A549 (cell line): Measurements from ENCODE around the gene F10. TPM values are rescaled to one million over a fixed set of nuclear protein-coding genes. Genes with fewer than 3 reads are reported as not detected.

ENCODE experiments used
- ATAC-seq, 2 experiments: fragments of 200-7000 bp in 1 of 2; fragments of >200 bp in 1 of 2; cut with Nextera tagmentation in 1 of 2; cut with Tn5 transposase in 1 of 2; 3 replicates each; pipeline versions ENCODE4 v1.8.0 to v1.9.1; 2018 to 2020; ENCODE audit warnings: mild to moderate bottlenecking in 1 of 2, moderate library complexity in 1 of 2
- CTCF ChIA-PET: fragments of 300-600 bp; sonication (Branson Sonifier 250); formaldehyde crosslinking; extraction: SDS; loops from one replicate; lab custom pipeline; 2021; ENCODE audit warnings: antibody characterized with exemption, inconsistent platforms; lab: Yijun Ruan, JAX
- POLR2A ChIA-PET: fragments of 350-600 bp; formaldehyde crosslinking; extraction: SDS; loops from one replicate; lab custom pipeline; 2021; ENCODE audit warnings: antibody characterized with exemption, inconsistent platforms; lab: Yijun Ruan, JAX
- DNase-seq, 2 experiments: peaks; one replicate each; pipeline versions ENCODE4 v3.0.0 to v3.0.0-alpha.2; 2011 to 2016; ENCODE audit warnings: low read depth in 1 of 2, low spot score in 1 of 2
- FAIRE-seq: peaks from 2 replicates; lab custom pipeline; 2011; peaks lifted over from hg19 to GRCh38; lab: Jason Lieb, UNC
- H3K27ac ChIP-seq, 2 experiments: fragments of >200 bp; sonication (Bioruptor Twin); formaldehyde crosslinking; 3 replicates each; pipeline ENCODE4 v1.5.1; 2016 to 2017
- H3K4me1 ChIP-seq: fragments of >200 bp; sonication (Bioruptor Twin); formaldehyde crosslinking; 3 replicates; pipeline ENCODE4 v1.6.1; 2016
- H3K4me2 ChIP-seq: fragments of >200 bp; sonication (Bioruptor Twin); formaldehyde crosslinking; 3 replicates; pipeline ENCODE4 v1.6.1; 2016
- H3K4me3 ChIP-seq: fragments of >200 bp; sonication (Bioruptor Twin); formaldehyde crosslinking; 3 replicates; pipeline ENCODE4 v1.5.1; 2016
- H3K9me3 ChIP-seq: fragments of >200 bp; sonication (Bioruptor Twin); formaldehyde crosslinking; 3 replicates; pipeline ENCODE4 v1.6.1; 2016
- ATOH8 ChIP-seq: fragments of 250-450 bp; sonication (Bioruptor Pico); IDR thresholded peaks from 2 replicates; pipeline ENCODE4 v1.5.0; 2020; ENCODE audit warnings: low read depth, mild to moderate bottlenecking, moderate library complexity
- CBX2 ChIP-seq: fragments of 200-600 bp; sonication (generic); IDR thresholded peaks from 2 replicates; pipeline ENCODE4 v1.6.1; 2016; ENCODE audit warnings: low read depth, mild to moderate bottlenecking, borderline replicate concordance
- CEBPB ChIP-seq, 2 experiments: fragments of >200 bp in 1 of 2; sonication (Bioruptor Twin) in 1 of 2; formaldehyde crosslinking in 1 of 2; IDR thresholded peaks; 2 replicates each; pipeline ENCODE4 v1.6.1; 2012 to 2016
- EHF ChIP-seq: fragments of 250-450 bp; sonication (Bioruptor Pico); IDR thresholded peaks from 2 replicates; pipeline ENCODE4 v1.5.0; 2020; ENCODE audit warnings: mild to moderate bottlenecking
- ELK1 ChIP-seq: fragments of 150-350 bp; IDR thresholded peaks from 2 replicates; pipeline ENCODE4 v1.6.1; 2014; ENCODE audit warnings: low read depth, mild to moderate bottlenecking, low read length
- GATA3 ChIP-seq: IDR thresholded peaks from 2 replicates; pipeline ENCODE4 v1.6.1; 2012; ENCODE audit warnings: borderline replicate concordance
- HES2 ChIP-seq: fragments of >200 bp; sonication (Bioruptor Twin); formaldehyde crosslinking; IDR thresholded peaks from 2 replicates; pipeline ENCODE4 v1.6.1; 2016
- HEYL ChIP-seq: fragments of 250-450 bp; sonication (Bioruptor Pico); IDR thresholded peaks from 2 replicates; pipeline ENCODE4 v1.8.0; 2021; ENCODE audit warnings: mild to moderate bottlenecking, moderate library complexity
- HOXB5 ChIP-seq: fragments of 250-450 bp; sonication (Bioruptor Pico); IDR thresholded peaks from 2 replicates; pipeline ENCODE4 v1.5.0; 2020; ENCODE audit warnings: mild to moderate bottlenecking, moderate library complexity
- JUN ChIP-seq, 2 experiments: fragments of >200 bp; sonication (Bioruptor Twin); formaldehyde crosslinking; IDR thresholded peaks; 2 replicates in 1 of 2; 3 replicates in 1 of 2; pipeline ENCODE4 v1.6.1; 2016 to 2017
- JUNB ChIP-seq: fragments of >200 bp; sonication (Bioruptor Twin); formaldehyde crosslinking; IDR thresholded peaks from 2 replicates; pipeline ENCODE4 v1.6.1; 2016
- MAFK ChIP-seq: fragments of 450-650 bp; IDR thresholded peaks from 2 replicates; pipeline ENCODE4 v1.6.1; 2014; ENCODE audit not compliant: partially characterized antibody
- NPAS2 ChIP-seq: fragments of 250-450 bp; sonication (Bioruptor Pico); IDR thresholded peaks from 2 replicates; pipeline ENCODE4 v1.8.0; 2022; ENCODE audit warnings: mild to moderate bottlenecking, moderate library complexity, borderline replicate concordance
- NR3C1 ChIP-seq: fragments of >200 bp; sonication (Bioruptor Twin); formaldehyde crosslinking; IDR thresholded peaks from 3 replicates; pipeline ENCODE4 v1.6.1; 2017
- PHF8 ChIP-seq: fragments of 200-600 bp; sonication (generic); IDR thresholded peaks from 2 replicates; pipeline ENCODE4 v1.6.1; 2016; ENCODE audit warnings: low read depth, mild to moderate bottlenecking, antibody characterized with exemption, moderate library complexity, borderline replicate concordance
- POLR2A ChIP-seq: IDR thresholded peaks from 2 replicates; pipeline ENCODE4 v1.6.1; 2012; ENCODE audit warnings: mild to moderate bottlenecking, low read length
- POLR2AphosphoS2 ChIP-seq: conservative IDR thresholded peaks from 2 replicates; pipeline ENCODE4 v1.6.1; 2012; ENCODE audit warnings: low read length, improper control_type of control experiment, inconsistent platforms
- RAD21 ChIP-seq, 2 experiments: fragments of >200 bp in 1 of 2; sonication (Bioruptor Twin) in 1 of 2; formaldehyde crosslinking in 1 of 2; IDR thresholded peaks in 1 of 2; conservative IDR thresholded peaks in 1 of 2; 2 replicates in 1 of 2; 3 replicates in 1 of 2; pipeline ENCODE4 v1.6.1; 2012 to 2018; ENCODE audit warnings: inconsistent platforms in 1 of 2
- RCOR1 ChIP-seq: fragments of 150-350 bp; IDR thresholded peaks from 2 replicates; pipeline ENCODE4 v1.6.1; 2014; ENCODE audit warnings: antibody characterized with exemption, low read length, low read depth
- RFX5 ChIP-seq: fragments of 450-650 bp; IDR thresholded peaks from 2 replicates; pipeline ENCODE4 v1.7.1; 2014; ENCODE audit warnings: antibody characterized with exemption, mild to moderate bottlenecking, moderate library complexity
- SMC3 ChIP-seq: fragments of >200 bp; sonication (Bioruptor Twin); formaldehyde crosslinking; IDR thresholded peaks from 3 replicates; pipeline ENCODE4 v1.6.1; 2018; ENCODE audit warnings: inconsistent platforms
- WGBS: methylation state at CpG from one replicate; pipeline ENCODE4 v1.1.6; 2017; ENCODE audit errors: missing lambda C conversion rate; 5-methylcytosine and 5-hydroxymethylcytosine counted together
- polyA plus RNA-seq, 4 experiments: library from polyadenylated mRNA; depleted of rRNA in 3 of 4; stranded (reverse); fragments of >200 nt; fragmentation: RNase III in 1 of 4; extraction: RNeasy Plus Mini Kit Qiagen cat#74134 plus additional on column Dnase treatment in 1 of 4; gene quantifications; 2 replicates in 3 of 4; 3 replicates in 1 of 4; pipeline ENCODE4 v1.2.3, GENCODE V29; 2011 to 2017
- TF ChIP-seq, protein P1 (sequence below): fragments of 450-650 bp; IDR thresholded peaks from 2 replicates; pipeline ENCODE4 v1.6.1; 2014; ENCODE audit warnings: antibody characterized with exemption

Gene F10
- polyA plus RNA-seq, 2 of the 4 experiments (the other 2 are of a cell fraction): 0.32 TPM; not detected in 1

GRCh38 chr13:113187263-113187669, 64.7 kb downstream of the F10 start (continued):
- TF ChIP-seq GATA3 (peak; percentile 67; the same call in 1 of the 2 replicates), JUN (IDR thresholded peaks at IDR 0.05) (peak; percentile 45 to 75; a peak in 3 of 5 replicates), NR3C1 (no peak), JUNB (peak; percentile 91), CEBPB (IDR thresholded peaks at IDR 0.05) (peak in 1 of 2 experiments; percentile 40; a peak in 1 of 4 replicates), ELK1 (no peak), RAD21 (conservative IDR thresholded peaks at IDR 0.05 in 1 of 2, IDR thresholded peaks at IDR 0.05 in 1 of 2) (no peak), CBX2 (no peak)

DNA sequence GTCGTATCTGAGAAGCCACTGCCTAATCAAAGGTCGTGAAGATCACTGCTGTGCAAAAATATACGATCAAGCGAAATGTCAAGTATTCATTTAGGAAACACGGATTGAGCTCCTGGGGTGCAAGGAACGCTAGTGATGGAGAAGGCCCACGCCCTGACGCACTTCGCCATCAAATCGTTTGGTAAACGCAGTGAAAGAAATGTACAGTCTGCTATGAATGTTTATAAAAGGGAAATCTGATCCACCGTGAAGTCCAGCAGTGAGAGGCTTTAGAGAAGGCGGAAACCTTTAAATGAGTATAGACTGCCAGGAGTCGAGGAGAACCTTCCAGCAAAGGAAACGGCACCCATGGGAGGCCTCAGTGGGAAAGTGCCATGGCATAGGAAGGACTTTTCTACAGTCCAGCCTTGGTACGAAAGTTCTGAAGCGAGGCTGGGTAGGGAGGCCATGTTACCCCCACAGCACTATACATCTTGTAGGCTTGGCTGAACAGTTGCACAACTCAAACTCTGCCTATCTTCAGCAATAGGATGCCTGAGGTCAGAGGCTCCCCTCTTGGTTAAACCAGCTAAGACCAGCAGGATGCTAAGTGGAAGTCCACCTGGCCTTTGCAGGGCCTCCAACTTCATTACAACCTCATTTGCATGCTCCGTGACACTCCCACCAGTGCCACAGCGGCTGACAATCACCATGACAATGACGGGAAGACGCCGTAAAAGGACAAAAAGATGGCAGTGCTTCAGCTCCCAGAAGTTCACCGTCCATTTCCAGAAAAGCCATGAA, 65.5 kb downstream of the F10 start:
- H3K27ac ChIP-seq: peak overlapping the region; percentile 22 to 81
- ChIA-PET CTCF (interaction anchor here (0.9 to 1.2 kb wide), 2 partner anchors 9 to 158 kb away, joined by 3 to 4 read pairs; no protein-coding TSS in a partner anchor), POLR2A (interaction anchor here (1.8 kb wide), 1 partner anchor 21 kb away, joined by 18 read pairs; the partner anchor contains the start of genes CUL4A and PCID2)
- H3K4me2 ChIP-seq: peak overlapping the region; percentile 73; the same call in 2 of the 3 replicates
- WGBS: 79% methylated on average over 23 of the region's 23 CpGs
- DNase-seq (no peak), FAIRE-seq (no peak), ATAC-seq (no peak)
- TF ChIP-seq CBX2 (no peak), JUNB (no peak), HEYL (CRISPR knock-in tag) (no peak), NPAS2 (CRISPR knock-in tag) (no peak), HES2 (no peak), RFX5 (no peak), PHF8 (no peak), POLR2AphosphoS2 (no peak), RCOR1 (no peak), SMC3 (no peak), ELK1 (no peak)
- TF ChIP-seq, protein P1, sequence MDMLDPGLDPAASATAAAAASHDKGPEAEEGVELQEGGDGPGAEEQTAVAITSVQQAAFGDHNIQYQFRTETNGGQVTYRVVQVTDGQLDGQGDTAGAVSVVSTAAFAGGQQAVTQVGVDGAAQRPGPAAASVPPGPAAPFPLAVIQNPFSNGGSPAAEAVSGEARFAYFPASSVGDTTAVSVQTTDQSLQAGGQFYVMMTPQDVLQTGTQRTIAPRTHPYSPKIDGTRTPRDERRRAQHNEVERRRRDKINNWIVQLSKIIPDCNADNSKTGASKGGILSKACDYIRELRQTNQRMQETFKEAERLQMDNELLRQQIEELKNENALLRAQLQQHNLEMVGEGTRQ: no peak
- no peaks in the 10 kb centered on the region for H3K9me3 ChIP-seq
- no peak overlapping the region for H3K4me3 ChIP-seq
- peaks cover 41% of the 10 kb centered on the region for H3K4me1 ChIP-seq

- Histone ChIP-seq H3K27ac (no peak overlapping the region), H3K9me3 (no peaks in the 10 kb centered on the region), H3K4me3 (no peak overlapping the region), H3K4me2 (no peak overlapping the region), H3K4me1 (peaks cover 35% of the 10 kb centered on the region)
- FAIRE-seq: no peak
- CTCF ChIA-PET: no interaction called here
- no peak for ATAC-seq
- no peak for DNase-seq
- WGBS: 89% methylated on average over 4 of the region's 4 CpGs
- POLR2A ChIA-PET: interaction anchor here (0.7 kb wide), 1 partner anchor 24 kb away, joined by 3 read pairs; no protein-coding TSS in a partner anchor
- TF ChIP-seq POLR2A: no peak
- TF ChIP-seq ATOH8: no peak
- no peak for TF ChIP-seq HOXB5 (CRISPR knock-in tag)
- TF ChIP-seq EHF (CRISPR knock-in tag): no peak
- no peak for TF ChIP-seq MAFK
- TF ChIP-seq SMC3: no peak
Observed at GRCh38 chr13:113190181-113190580, 67.6 kb downstream of the F10 start.
